ENCODE data around the gene GPC6.
A peak's percentile ranks its signal among the peaks of the same experiment; 100 is the strongest.

GPC6 gene

GRCh38 chr13:93948162-93948922, 721.7 kb downstream of the GPC6 start:
- H3K4me3 ChIP-seq (ENCODE audit: low read length), result no peak overlapping the region
- no peak for TF ChIP-seq CTCF (conservative IDR thresholded peaks at IDR 0.05; ENCODE audit: low read depth, low read length)
- DNase-seq (ENCODE audit: low read depth), result no peak

- H3K4me3 ChIP-seq (ENCODE audit: low read length), result no peak overlapping the region
- DNase-seq (ENCODE audit: low read depth), result no peak
- peak; percentile 28 for TF ChIP-seq CTCF (conservative IDR thresholded peaks at IDR 0.05; ENCODE audit: low read depth, low read length)
These were observed 724.5 kb downstream of the GPC6 start for GRCh38 chr13:93951108-93951507.

- no peak overlapping the region for H3K4me3 ChIP-seq (ENCODE audit: low read length)
- TF ChIP-seq CTCF (conservative IDR thresholded peaks at IDR 0.05; ENCODE audit: low read depth, low read length), result no peak
- no peak for DNase-seq (ENCODE audit: low read depth)
These were observed 725.3 kb downstream of the GPC6 start for GRCh38 chr13:93951951-93952350.

- no peak overlapping the region for H3K4me3 ChIP-seq (ENCODE audit: low read length)
- DNase-seq (ENCODE audit: low read depth), result no peak
- TF ChIP-seq CTCF (conservative IDR thresholded peaks at IDR 0.05; ENCODE audit: low read depth, low read length), result no peak
These were observed 727.2 kb downstream of the GPC6 start for GRCh38 chr13:93953841-93954240.

- H3K4me3 ChIP-seq (ENCODE audit: low read length), result no peak overlapping the region
- no peak for TF ChIP-seq CTCF (conservative IDR thresholded peaks at IDR 0.05; ENCODE audit: low read depth, low read length)
- no peak for DNase-seq (ENCODE audit: low read depth)
These were observed 729.3 kb downstream of the GPC6 start for GRCh38 chr13:93955904-93956303.

GRCh38 chr13:93956426-93956825, 729.8 kb downstream of the GPC6 start:
- TF ChIP-seq CTCF (conservative IDR thresholded peaks at IDR 0.05; ENCODE audit: low read depth, low read length), result no peak
- no peak for DNase-seq (ENCODE audit: low read depth)
- no peak overlapping the region for H3K4me3 ChIP-seq (ENCODE audit: low read length)

GRCh38 chr13:93957371-93957770, 730.8 kb downstream of the GPC6 start:
- no peak for DNase-seq (ENCODE audit: low read depth)
- no peak for TF ChIP-seq CTCF (conservative IDR thresholded peaks at IDR 0.05; ENCODE audit: low read depth, low read length)
- H3K4me3 ChIP-seq (ENCODE audit: low read length), result no peak overlapping the region
